GM18499 (cell line): ENCODE measurements around the gene SPECC1L.

Experiments used
- ATAC-seq: cut with Tn5 transposase; IDR thresholded peaks from one replicate; pipeline ENCODE4 v1.9.1; 2021; ENCODE audit warnings: moderate number of reproducible peaks; ENCODE audit not compliant: insufficient read depth, unreplicated experiment

Gene SPECC1L

GRCh38 chr22:24423519-24424000 lies 152.9 kb downstream of the SPECC1L start:
- no peak for ATAC-seq

DNA sequence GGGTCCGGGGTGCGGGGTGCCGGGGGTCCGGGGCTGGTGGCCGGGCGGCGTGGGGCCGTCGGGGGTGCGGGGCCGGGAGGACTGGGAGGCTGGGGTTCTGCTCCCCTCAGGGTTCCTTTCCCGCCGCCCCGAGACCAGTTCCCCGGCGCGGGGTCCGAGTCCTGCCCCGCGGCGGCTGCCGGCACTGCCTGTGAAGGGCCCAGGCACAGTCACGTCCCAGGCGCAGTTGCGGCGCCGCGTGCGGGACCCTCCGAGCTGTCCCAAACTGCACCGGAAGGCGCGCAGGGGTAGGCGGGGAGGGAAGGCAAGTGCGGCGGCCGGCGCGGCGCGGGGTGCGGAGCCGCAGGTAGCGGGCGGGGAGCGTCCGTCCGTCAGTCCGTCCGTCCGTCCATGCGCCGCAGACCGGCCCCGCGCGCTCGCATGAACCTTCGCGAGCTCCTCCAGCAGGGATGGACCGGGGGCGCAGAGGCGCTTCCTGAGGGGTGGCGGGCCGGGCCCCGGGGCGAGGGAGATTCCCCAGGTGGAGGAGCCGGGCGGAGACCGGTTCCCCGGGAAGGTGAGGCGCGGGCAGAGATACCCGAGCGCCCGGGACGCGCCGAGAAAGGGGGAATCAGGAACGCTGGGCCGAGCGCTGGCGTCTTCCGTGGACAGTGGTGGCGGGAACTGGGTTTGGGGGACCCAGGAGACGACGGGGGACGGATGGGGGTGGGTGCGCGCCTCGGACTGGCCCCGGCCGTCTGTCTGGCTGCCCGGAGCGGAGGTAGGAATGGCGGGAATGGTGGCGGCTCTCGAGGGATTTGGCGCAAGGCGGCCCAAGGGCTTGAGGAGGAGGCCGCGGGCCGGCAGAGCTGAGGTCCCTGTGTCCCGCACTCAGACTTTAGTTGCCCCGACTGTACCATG lies 153.6 kb downstream of the SPECC1L start:
- no peak for ATAC-seq

- ATAC-seq, result no peak
Measured at GRCh38 chr22:24424901-24425775, 154.5 kb downstream of the SPECC1L start.

DNA sequence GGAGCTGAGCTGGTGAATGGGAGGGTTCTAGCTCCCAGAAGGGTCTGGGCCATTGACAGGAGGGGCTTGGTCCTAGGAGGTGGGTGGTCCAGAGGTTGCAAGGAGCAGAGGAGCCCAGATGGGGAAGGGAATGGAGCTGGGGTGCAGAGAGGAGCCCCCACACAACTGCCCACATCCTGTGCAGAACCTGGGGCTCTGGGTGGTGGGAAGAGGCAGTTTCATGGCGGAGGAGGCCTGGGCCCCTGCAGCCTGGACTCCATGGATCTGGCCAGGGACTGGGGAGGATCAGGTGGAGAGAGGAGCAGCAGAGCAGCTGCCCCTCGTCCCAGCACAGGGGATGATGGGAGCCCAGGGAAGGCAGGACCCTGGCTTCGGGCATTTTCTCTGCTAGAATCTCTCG lies 155.8 kb downstream of the SPECC1L start:
- no peak for ATAC-seq

DNA sequence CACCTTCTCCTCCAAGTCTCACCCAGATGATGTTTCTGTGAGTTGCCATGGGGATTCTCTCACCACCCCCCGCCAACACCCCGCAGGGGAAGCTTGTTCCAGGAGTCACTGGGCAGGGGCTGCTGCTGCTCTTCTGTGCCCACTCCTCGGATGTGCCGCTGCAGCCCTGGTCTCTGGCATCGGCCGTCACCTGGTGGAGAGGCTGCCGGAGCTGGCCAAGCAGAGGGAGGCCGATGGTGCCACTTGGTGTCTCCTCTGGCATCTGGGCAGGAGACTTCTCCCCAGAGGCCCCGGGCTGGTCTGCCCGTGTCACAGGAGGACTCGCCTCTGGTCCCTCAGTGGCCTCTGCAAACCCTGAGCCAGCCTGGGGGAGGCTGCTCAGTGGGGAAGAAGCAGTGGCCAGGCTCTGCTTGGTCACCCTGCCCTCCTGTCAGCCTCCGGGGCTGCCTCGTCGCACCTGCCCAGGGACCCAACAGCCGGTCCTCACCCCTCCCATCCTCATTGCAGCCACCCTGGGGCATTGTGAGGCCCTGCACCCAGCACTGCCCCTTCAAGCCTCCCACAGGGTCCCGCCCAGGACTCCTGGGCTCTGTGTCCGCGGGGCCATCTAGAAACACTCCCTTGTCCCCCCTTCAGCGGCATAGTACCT lies 156.3 kb downstream of the SPECC1L start:
- ATAC-seq, result no peak

DNA sequence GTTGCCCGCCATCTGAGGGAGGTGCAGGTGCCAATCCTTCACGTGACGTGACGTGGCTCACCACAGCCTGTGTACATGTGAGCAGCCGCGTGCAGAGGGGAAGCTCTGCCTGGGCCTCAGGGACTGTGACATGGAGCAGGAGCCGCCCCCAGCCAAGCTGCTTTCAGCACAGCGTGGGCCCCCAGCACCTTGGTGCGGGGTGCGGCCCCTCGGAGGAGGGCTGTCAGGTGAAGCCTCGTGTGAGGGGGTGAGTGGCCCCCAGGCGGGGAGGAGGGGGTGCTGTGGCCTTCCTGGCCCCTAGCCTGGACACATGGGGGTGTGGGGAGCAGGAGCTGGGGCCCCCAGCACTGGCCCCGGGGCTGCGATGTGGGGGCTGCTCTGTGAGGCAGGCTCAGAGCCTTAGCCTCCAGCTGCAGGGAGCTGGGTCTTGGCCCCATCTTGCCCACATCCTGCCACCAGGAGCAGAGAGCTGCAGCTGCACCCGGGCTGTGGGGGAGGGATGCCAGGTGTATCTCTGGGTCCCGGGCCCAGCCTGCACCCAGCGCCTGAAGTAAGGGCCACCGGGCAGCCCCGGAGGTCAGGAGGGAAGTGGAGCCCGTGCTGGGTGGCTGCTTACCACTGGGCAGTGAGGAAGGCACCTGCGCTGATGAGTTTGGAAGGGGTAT lies 157.0 kb downstream of the SPECC1L start, which contains the start of gene ADORA2A:
Gene ADORA2A, plus strand, starts transcription at position 100 of the 665 bp plus-strand sequence. CDS start 5,806 bp downstream, outside the sequence.
- no peak for ATAC-seq

- no peak for ATAC-seq
Measured at GRCh38 chr22:24428751-24429410, 158.2 kb downstream of the SPECC1L start.

DNA sequence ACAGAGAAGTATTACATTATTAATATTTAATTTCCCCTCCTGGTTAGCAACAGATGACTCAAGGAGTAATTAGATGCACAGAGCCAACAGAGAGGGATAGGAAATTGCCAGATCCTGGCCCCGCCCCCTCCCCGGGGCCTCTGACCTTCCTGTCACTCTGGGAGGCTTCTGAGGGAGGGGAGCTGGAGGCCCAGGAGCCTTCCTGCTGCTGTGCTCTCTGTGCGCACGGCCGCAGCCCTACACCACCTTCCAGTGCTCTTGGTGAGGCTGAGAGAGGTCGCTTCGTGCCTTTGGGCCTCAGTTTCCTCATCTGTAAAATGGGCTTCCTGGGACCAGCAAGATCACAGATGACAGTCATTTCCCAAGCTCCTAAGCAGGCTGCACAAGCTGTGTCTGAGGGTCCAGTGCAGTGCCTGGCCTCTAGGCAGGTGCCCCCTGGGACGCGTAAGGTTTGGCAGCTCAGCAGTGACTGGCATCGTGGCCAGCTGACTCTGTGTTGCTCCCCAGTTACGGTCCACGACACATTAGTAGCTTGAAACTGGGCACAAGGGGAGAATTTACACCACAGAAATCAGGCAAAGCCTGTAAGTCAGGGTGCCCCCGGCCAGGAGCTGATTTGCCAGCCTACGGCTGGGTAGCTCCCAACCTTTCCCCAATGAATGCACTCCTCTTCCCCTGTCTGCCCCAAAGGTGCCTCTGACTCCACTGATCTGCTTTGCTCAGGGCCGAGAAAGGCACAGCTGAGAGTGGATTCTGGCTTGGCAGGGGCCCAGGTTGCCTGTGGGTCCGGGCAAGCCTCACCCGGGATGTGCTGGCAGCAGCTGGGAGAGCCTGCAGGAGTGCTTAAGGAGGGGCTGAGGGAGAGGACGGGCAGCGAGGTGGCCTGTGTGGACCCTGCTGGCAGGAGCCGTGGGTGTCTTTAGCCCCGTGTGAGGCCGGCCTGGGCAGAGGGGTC lies 159.1 kb downstream of the SPECC1L start:
- no peak for ATAC-seq

- no peak for ATAC-seq
Measured at GRCh38 chr22:24430431-24431308, 160.0 kb downstream of the SPECC1L start.

DNA sequence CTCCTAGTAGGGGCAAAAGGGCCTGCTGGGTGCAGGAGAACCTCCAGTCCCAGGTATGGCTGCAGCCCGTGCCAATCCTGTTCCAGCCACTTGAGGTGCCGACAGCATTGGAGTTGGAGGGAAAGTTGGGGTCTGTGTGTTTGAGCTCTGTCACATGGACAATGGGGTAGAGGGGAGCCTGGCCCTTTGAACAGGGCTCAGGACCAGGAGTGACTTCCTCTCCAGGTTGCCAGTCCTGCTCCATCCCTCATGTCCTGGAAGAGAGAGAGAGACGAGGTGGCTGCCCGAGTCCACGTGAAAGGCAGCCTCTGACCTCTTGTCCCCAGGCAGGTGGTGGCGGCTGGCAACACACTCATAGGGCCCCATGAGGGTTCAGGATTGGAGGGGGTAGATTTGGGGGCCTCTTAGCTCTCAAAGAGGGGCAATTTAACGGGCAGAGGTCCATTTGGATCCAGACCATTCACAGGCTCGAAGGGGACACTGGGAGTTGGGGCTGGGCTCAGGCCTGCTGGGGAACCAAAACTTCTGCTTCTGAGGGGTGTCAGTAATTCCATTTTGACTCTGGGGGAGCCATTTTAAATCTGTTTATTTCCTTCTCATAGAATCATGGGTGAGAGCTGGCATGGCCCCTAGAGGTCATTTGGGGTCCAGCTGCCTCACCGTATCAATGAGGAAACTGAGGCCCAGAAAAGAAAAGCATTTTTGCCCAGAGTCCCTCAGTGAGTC lies 160.8 kb downstream of the SPECC1L start:
- ATAC-seq, result no peak

DNA sequence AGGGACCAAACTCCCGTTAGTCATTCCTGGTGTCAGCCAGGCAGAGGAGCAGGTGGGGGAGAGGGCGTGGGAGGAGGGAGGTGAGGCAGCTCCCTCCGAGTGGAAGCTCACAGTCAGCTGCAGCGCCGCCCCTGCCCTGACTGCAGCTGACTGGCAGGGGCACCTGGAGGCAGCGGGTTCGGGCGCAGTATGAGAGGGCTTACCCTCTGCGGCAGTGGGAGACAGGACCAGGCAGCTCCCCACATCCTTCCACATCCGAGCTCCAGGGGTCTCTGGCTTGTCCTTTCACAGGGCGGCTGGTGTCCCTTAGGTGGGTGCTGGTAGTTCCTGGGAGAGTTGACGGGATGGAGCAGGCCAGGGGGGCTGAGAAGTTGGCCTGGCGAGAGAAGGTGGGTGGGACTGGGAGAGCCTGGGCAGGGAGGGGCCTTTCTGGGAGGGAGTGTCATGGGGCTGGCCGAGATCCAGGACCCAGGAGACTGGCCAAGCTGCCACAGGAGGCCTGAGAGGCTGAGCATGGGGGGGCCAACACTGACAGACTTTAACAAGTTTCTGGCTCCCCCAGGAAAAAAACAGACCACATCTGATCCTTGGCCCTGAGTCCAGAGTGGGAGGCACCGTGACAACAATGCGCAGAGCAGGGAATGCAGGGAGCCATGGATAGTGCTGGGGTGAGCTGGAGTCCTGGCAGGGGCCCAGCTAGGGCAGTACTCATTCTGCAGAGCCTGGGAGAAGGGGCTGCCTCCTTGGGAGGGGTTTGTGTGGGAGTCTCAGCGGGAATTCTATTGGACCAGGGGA lies 161.6 kb downstream of the SPECC1L start:
- no peak for ATAC-seq

GRCh38 chr22:24433001-24433827 lies 162.6 kb downstream of the SPECC1L start:
- no peak for ATAC-seq

- peak; percentile 36 for ATAC-seq
Measured at GRCh38 chr22:24433828-24434470, 163.3 kb downstream of the SPECC1L start.

- peak; percentile 26 for ATAC-seq
Measured at GRCh38 chr22:24434471-24435322, 164.1 kb downstream of the SPECC1L start.
